GM18519 (cell line): Measurements from ENCODE around the gene TBX3.

ENCODE experiments used
- ATAC-seq: cut with Tn5 transposase; IDR thresholded peaks from one replicate; pipeline ENCODE4 v1.9.1; 2021; ENCODE audit warnings: mild to moderate bottlenecking, moderate library complexity; ENCODE audit not compliant: unreplicated experiment, low FRiP score

The TBX3 gene

DNA sequence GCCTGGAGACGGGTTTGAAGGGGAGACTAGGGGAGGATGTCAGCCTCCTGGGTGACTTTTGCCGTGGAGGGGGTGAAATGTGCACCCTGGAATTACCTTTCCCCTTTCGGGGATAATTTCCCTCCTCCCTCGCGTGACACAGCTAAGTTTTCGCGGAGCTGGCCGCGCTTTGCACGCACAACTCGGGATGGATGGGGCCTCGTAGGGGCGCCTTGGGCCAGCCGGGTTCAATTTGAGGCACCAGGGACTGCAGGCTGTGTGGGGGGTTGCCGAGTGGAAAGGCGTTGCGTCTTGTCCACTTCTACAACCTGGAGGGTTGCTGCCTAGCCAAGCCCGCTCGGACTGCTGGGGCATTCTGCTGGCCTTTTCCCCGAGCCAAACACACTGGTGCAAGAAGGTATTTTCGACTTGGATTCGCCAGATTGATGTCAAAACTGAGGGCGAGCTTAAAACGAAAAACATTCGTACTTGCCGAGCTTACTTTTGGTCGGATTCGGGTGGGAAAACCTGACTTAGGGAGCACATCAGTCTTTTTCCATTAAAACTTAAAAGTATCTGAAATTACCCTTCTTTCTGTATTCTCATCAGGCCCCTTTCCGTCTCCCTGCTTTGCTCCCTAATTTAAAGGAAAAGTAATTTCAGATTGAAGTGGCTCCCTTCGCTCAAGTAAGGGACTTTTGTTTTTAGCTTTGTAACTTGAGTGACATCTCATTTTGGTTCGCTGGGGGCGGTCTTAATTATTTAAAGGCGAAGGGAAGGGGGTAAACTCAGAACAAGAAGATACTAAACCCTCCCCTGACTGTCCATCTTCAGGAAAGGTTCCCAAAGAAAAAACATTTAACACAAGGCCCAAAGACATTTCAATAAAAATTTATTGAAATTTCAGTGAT lies 14.3 kb downstream of the TBX3 start:
- ATAC-seq, result no peak

DNA sequence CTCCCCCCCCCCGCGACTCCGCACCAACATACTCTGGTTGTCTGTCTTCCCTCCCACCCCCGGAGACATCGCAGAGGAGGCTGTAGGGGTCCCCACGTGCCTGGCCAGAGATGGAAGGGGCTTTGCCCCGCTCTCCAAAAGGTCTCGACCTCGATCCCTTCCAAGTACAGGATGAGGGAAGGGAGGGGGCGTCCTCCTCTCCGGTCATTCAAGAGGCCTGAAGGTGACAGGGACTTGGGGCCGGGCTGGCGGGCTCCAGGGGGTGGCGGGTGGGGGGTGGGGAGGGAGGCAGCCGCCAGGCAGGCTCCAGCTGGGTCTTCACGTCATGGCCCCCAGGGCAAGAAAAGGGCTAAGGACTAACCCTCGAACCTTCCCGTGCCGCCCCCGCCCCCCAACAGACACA lies 15.1 kb downstream of the TBX3 start:
- no peak for ATAC-seq

DNA sequence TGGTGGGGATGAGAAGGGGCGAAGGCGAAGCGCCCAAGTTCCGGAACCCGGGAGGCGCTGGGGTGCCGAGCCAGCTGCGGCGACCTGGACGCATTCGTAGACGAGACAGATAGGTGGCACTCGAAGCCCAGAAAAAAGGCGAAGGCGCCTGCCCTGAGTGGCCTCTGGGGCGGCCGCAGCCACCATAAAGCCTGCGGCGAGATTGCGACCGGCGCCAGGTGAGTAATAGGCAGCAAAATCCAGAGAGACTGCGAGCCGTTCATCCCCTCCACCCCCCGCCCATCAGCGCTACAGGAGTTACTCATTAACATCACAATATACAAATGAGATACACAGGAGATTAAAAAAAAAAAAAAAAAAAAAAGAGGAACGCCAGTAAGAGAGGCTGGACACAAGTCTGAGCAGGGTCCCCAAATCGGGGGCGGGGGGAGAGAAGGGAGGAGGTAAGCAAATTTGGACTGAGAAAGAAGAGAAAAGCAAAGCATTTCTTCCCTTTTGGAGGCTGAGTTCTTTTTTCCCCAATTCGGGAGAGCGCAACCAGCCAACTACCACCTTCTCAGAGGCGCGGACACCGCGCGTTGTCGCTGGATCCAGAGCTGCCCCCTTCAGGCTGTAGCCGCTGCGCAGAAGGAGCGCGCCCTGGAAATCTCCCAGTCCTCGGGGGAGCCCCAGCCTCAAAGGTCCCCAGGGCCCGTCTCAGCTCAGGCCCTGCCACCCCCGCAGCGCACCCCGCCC lies 15.7 kb downstream of the TBX3 start:
- ATAC-seq, result no peak

DNA sequence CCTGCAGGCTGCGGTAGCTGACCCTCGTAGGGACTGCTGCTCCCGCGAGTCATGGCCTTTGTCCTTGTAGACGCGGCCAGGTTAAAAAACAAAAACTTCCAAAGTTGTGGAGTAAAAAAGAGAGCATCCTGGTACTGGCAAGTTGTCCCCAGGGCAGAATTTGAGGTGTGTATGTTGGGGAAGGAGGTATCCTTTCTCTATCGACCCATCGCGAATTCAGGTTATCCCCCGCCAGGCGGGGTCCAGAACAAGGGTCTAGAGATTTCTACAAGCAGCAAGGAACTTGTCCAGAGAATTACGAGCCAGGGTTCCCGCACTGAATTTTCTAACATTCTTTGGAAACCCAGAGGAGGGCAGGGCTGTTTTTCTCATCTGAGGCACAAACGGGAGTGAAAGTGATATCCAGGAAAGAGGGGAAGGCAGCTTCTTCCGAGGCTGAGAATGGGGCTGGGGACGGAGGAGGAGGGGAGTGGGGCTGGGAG lies 16.3 kb downstream of the TBX3 start:
- no peak for ATAC-seq

DNA sequence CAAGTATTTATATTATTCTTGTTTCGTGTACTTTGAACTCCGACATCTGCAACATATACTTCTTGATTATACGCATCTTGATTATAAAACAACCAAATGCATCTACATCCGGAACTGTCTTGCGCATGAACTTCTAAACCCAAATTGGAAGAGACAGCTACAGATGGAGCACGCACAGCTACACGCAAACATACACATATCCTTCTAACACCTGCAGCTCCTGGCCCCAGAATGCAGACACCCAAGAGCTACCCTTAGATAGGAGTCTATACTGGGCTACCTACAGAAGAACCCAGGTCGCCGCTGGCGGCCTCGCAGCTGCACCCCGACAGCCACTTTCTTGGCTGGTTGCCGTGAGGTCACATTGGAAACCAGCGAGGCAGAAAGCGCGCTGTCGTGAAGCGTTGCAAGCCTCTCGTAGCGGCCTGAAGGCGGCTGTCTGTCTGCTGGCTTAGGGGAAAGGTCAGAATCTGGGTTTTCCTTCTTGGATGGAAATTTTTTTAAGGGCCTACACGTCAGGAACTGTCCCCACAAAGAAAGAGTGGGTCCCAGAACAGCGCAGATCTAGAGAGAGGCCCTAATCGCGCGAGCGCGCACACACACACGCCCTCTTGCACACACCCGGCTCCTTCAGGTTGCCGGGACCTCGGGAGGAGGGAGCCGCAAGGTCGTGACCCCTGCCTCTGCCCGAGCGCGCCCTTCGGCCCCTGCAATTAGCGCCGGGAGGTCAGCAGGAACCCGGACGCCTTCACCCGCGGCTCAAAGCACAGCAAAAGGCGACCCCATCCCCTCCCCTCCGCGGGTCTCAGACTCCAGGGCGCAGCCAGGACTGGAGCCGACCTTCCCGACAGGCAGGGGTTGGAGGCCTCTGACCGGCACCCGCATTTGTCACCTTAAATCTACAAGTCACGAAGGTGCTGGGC lies 17.0 kb downstream of the TBX3 start:
- no peak for ATAC-seq

DNA sequence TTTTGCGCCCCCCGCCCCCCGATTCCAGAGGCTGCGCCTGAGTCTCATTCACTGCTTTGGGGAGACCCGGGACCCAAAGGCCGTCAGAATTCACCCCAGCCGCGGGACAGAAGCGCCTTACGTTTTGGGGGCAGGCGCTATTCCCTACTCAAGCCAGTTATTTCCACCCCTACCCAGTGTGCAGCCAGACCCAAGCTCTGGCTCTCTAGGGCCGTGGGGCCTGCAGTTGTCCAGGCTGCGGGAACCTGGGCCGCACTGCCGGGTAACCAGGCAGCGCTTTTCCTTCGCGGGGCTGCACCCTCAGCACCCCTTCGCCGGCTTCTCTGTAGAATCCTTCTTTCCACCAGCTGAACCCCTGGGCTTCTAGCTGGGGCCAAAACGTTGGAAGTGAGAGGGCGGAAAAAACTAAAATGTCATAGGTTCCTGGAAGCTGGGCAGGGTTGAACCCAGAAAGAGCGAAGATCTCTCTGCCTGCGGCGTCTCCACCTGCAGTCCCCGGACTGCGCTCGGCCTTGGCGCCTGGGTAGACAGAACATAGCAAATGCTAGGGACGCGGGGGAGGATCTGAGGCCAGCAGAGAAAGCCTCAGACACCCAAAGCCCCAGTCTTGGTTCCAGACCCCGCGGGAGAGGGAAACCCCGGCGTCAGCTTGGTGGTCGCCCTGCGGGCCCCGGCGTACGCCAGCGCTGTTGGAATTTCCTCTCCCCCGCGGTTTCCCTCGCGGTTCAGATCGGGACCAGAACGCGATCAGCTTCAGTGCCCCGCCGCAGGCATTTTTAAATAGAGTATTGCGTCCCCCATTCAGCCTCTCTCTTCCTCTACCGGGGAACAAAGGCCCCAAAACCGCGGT lies 18.3 kb downstream of the TBX3 start:
- no peak for ATAC-seq

DNA sequence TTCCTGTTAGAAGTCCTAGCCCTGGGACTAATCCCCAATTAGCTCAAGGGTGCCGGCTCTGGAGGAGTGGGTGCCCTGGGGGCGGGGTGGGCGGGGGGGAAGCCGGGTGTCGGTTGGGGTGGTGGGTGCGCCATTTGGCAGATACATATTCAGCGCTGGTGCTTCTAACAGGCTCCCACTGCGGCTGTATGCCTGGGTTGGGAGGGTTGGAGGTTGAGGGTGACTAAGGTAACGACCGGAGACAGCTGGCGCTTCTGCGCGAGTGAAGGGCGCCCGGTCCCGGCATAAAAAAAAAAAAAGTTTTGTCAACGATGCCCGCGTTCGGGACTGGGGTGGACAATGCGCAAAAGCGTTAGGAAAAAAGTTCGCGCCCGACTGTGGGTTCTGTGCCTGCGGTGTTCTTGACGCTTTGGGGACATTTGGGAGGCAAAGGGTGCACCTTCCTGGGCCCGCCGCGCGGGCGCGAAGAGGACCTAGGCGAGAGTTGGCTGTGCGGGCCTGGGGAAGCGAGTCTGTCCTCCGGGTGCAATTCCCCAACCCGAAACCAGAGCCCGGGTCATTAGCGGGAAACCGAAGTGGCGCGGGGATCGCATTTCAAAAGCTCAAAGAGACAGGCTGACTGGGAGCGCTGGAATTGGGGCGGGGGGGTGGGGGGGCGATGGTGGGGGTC lies 19.2 kb downstream of the TBX3 start:
- no peak for ATAC-seq

DNA sequence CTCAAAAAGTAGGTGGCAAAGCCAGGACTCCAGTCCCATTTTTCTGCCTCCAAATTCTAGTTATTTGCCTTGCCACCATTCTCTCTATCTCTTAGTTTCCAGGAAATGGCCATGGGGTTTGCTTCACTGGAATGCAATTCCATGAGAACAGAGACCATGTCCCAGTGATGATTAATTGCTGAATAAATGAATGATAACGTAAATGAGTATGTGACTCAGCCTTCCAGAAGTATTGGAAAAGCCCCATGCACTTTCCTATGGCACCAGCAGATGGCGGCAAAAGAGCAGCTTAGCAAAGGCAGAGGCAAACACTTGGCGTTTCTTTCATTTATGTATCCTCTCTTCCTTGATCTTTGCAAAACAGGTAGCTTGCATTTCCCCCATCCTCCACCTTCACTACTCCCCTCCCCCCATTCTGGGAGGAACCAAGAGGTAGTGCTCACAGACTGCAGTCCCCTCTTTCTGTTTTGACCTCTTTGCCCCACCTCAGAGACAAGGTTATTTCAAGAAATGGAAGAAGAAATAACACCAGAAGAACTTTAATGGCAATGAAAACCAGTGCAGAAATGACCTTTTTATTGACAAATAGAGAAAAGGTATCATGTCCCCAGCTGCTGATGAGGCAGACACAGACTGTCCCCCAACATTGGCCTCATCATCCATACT lies 21.3 kb downstream of the TBX3 start:
- ATAC-seq, result no peak

DNA sequence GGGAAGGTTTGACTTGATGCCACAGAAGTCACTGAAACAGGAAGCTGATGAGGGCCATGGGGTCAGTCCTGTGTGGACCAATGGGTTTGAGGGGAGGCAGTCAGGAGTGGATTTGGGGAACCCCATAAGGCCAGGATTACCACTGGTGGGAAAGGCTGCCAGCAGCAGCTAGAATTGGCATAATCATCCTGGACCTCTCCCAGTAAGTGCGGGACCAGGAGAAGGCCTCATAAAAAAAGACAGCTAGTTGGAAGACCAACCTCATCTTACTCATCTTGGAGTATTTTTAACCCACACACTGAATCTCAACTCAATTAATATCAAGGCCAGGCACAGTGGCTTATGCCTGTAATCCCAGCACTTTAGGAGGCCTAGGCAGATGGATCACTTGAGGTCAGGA lies 22.7 kb downstream of the TBX3 start:
- no peak for ATAC-seq

DNA sequence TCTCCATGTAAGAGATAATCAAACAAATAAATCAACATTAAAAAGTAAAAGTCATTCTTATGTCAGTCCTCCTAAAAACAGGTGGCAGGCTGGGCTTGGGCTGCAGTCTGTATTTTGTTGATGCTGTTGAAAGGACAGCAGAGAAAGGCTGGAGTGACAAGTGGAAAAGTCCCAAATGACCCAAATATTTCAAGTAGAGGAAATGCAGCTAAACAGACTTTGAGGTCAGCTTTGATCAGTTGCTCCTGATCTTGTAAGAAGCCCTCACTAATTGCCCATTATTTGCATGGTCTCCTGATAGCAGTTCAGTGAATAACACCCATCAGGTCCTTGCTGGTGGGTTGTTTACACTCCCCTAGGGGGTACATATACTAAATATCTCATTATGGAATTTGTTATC lies 24.9 kb downstream of the TBX3 start:
- ATAC-seq, result no peak

DNA sequence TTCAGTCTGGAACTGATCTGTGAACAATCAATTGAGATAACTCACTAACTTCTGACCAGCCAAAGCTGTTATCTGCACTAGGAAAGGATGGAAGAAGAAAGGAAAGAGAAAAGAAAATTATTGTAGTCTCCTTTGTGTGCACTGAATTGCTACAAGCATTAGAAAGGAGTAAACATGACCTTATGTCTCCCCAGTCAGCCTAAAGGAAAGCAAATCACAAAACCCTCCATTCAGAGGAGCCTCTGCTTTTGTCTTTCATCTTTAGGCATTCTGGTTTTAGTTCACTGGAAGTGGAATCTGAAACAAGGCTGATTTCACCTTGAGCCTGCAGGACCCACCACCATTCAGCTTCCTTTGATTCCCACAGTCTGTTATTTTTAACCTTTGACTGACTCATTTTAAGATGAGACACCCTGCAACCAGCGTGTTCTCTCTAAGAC lies 26.0 kb downstream of the TBX3 start:
- ATAC-seq, result no peak

DNA sequence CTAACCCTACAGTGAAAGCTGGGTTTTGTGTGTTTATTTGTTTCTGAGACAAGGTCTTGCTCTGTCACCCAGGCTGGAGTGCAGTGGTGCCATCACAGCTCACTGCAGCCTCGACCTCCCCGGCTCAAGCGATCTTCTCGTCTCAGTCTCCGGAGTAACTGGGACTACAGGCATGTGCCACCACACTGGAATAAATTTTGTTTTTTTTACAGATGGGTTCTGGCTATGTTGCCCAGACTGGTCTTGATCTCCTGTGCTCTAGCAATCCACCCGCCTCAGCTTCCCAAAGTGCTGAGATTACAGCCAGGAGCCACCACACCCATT lies 26.4 kb downstream of the TBX3 start:
- ATAC-seq, result no peak

DNA sequence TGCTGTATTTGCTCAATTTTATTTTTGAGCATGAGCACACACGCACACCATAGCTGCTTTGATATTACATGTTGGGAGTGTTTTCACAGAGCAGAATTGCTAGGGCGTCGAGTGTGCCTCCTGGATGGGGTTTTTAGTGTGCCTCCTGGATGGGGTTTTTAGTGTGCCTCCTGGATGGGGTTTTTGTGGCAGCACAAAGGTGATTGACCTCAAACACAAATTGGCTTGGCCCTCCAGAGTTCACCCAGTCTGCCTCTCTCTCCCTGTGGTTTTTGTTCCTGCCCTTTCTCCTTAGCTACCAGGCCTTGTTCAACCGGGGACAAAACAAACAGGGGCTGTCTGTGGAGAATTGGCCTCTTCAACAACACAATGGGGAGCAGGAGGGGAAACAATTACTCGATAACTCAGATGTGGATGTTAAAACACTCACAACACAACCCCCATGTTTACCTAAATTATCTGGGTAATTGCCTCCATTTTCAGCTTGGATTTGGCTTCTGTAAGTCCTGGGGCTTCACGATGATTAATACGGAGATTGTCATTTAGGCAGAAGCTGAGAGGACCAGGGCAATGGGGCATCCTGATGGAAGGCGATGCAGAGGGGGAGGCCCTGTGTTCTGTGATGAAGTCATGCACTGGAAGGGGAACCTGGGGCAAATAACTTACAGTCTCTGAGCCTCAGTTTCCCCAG lies 26.9 kb downstream of the TBX3 start:
- ATAC-seq, result no peak

DNA sequence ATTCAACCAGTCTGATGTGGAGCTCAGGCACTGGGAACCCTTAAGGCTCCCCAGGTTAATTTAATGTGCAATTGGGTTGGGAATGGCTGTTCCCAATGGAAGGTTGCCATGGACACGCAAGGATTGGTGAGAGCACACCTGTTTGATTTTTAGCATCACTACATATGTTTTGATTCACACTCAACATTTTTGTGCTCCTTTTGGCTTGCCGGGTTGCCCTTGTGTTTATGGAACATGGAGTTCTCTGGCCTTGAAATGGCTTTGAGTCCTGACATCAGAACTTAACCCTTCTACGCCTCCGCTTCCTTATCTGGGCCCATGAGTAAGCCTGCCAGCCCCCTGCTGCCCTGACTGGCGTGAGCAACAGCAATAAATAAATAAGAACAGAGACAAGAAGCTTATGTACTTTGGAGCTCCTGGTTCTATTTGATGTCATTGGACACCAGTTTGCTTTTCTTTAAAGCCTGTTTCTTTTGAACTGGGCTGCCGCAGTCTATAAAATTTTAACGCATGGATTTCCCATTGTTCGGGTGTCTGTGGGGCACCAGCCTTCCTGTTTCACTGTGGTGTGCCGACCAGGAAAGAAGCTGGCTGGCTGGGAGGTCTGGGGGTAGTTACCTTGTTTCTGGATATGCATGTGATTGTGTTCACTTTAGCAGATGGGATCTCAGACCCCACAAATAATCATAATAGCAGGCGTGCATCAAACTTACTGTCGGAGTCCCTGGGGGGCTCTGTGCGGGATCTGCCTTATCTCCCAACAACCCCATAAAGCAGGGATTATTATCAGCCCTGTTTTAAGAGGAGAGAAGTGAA lies 27.8 kb downstream of the TBX3 start:
- no peak for ATAC-seq

DNA sequence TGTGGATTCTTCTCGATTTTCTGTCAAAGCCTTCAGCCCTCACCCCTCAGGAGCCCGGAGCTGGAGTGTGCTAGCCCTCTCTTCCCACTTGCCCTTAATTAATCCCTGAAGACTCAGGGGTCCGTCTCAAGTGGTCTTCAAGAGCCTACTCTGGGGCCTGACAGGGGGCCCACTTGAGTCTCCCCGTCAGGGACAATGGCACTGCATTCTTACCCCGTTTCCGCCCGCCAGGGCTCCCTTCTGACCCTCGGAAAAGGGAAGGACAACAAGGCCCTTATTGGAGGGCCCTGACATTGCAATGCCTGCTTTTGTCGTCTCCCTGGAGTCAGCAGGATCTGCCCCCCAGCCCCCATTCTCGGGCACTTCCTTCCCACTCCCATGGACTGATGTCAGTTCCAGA lies 34.4 kb downstream of the TBX3 start:
- no peak for ATAC-seq

DNA sequence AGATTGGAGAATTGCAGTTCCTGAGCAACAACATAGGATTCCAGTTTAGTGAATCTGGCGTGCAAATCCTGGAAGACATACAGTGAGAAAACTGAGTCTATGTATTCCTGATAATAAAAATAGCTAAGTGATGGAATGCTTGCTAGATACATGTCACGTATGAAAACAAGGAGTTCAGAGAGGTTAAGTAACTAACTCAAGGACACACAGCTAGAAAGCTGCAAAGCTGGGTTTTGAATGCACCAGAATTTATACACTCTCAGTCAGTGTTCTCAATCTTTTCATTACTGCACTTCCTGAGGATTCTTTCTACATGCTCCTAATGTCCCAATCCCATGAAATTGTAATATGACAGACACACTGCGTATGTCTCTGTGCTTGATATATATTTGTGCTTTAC lies 35.3 kb downstream of the TBX3 start:
- ATAC-seq, result no peak

DNA sequence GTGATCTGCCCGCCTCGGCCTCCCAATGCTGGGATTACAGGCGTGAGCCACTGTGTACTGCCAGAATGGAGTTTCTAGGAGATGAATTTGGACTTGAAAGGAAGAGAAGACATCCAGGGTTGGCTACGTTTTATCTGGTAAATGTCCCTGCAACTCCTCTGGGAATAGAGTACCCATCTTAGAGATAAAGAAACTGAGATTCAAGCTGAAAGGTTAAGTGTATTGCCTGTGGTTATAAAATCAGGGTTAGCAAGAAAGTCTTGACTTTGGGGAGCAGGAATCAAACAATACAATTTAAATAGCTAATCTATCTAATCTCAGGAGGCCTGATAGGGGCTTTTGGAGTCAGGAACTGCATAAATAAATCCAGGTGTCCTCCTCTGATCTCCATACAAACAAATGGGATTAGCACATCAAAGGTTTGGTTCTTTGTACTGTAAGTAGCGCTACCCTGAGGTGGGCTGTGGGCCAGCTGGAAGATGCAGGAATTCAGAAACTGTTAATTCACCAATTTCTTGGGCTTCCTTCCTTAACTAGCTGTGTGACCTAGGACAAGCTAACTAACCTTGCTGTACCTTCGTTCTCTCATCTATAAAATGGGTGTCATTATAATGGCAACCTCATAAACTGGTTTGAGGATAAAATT lies 45.1 kb downstream of the TBX3 start:
- no peak for ATAC-seq
